CD4-positive, alpha-beta T cell treated with Interleukin-15 for 4 hours (primary cell): Measurements from ENCODE around the gene MTFR1L.

ENCODE experiments used
- DNase-seq: peaks from one replicate; pipeline ENCODE4 v3.0.0-alpha.2; 2020; ENCODE audit warnings: low spot score

Gene MTFR1L

DNA sequence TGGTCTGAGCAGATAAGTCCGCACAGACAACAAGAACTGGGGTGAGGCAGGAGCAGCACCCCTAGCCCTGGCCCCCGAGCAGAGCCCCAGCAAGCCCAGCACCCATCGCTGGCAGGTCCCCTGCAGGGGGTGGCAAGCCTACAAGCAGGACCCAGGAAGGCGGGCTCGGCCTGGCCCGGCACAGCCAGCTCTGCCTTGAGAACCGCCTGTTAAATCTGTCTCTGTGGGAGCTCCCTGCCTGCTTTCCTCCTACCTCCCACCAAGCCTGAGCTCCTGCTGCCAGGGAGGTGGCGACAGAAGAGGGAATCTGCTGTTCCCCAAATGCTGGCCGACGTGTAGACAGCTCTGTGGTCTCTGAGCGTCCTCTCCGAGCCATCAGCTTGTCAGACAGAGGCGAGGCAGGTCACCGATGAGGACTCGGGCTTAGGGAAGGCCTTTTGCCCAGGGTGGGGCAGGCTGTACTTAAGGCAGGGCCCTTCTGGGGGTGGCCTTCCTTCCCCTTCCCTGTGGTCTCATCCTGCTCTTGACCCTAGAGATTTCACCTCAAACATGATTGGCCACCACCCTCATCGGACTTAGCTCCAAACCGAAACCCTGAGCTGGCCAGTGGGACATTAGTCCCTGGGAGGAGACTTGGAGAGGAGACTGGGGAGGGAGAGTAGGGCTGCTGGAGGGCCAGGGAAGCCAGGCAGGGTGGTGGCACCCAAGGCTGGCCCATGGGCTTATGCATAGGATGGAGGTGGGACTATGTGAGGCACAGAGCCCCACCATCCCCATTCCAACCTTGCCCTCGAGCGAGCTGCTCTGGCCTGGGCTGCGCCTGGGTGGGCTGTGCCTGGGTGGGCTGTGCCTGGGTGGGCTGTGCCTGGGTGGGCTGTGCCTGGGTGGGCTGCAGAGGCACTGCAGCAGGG, 12.0 kb upstream of the MTFR1L start:
- no peak for DNase-seq

DNA sequence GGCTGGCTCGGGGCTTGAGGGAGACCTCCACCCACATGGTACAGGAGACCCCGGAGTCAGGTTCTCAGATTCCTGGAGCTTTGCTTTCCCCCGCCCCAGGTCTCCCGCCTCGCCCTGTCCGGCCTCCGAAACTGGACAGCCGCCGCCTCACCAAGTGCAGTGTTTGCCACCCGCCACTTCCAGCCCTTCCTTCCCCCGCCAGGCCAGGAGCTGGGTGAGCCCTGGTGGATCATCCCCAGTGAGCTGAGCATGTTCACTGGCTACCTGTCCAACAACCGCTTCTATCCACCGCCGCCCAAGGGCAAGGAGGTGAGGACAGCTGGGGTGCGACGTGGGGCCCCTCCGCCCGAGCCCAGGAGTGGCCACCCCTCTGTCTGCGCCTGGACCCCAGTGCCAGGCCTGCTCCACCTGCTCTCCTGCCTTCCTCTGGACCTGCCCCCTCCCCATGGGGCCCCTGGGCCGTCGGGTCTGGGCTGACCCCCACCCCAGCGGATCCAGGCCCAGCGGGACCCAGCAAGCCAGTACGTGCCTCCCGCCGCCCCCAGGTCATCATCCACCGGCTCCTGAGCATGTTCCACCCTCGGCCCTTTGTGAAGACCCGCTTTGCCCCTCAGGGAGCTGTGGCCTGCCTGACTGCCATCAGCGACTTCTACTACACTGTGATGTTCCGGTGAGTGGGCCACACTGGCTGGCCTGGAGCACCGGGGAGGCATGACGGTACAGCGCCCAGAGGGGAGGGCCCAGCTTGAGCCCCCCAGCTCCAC, 11.1 kb upstream of the MTFR1L start:
- no peak for DNase-seq

DNA sequence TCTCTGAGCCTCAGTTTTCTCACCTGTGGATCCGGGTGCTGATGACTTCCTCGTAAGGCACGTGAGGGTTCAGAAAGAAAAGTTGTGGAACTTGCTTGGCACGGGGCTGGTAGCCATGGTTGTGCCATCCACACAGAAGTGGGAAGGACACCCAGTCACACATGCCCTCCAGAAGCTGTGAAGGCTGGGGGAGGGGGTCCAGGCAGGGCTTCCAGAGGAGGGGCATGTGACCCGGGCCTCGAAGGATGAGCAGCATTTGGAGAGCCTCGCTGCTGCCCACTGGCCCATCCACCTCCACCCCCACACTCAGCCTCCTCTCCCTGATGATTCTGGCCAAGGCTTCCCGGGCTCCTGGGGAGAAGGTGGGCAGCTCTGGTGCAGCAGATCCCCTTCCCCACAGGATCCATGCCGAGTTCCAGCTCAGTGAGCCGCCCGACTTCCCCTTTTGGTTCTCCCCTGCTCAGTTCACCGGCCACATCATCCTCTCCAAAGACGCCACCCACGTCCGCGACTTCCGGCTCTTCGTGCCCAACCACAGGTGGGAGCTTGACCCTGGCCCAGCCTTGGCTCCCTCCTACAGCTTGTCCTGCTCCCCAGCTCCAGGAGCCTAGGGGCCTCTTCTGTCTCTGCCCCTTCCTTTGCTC, 10.3 kb upstream of the MTFR1L start:
- DNase-seq: no peak

DNA sequence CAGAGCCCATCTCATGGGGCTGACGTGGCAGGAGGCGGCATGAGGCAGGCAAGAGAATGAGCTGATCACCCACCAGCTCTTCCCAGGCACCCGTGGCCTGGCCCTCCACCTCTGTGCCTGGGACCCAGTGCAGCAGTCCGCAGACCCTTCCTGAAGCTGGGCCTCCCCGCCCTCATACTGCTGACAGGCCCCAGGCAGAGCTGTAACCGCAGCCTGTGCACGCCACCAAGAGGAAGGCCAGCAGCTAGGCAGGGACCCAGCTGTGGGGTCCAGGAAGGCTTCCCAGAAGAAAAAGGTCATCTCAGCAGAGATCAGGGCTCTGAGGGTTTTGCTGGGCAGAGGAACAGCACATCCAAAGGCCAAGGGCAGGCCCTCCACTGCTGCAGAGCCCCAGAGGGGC, 9.8 kb upstream of the MTFR1L start:
- DNase-seq: no peak

DNA sequence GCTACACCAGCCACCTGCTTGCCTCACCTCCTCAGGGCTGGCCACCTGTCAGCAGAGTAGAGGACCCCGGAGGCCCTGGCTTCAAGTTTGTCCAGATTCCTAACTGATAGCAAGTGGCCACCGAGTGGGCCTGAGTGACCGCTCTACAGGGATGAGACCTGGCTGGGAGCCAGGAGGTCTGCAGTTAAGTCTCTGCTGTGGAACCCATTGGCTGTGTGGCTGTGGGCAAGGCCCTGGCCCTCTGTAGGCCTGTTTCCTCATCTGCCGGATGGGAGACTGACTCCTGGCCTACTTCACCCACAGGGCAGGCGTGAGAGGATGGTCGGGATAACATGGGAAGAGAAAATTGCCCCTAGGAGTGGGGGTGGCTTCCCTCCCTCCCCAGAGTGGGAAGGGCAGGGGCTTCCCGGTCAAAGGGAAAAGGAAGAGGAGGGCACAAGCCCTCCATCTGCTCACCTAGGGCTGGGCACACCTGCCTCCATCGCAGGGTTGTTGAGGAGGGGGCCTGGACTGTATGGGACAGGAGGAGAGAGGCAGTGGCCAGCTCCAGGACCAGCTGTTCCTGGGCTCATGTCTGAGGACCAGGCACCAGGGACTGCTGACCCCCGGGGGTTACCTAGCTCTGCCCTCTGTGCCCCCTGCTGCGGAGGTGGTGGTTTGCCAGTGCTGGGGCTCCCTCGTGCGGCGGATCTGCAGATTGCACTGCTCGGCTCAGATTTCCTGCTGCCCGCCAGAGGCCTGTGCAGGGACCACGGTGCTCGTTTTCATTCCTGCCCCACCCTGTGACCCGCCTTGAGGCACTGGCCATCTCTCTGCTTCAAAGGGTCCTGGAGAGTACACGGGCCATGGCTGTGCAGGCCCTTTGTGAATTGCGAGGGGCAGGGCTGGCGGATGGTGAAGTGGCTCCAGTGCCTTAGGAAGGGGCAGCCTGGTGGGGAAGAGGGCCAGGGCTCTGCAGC, 9.1 kb upstream of the MTFR1L start:
- peak; percentile 79 for DNase-seq

DNA sequence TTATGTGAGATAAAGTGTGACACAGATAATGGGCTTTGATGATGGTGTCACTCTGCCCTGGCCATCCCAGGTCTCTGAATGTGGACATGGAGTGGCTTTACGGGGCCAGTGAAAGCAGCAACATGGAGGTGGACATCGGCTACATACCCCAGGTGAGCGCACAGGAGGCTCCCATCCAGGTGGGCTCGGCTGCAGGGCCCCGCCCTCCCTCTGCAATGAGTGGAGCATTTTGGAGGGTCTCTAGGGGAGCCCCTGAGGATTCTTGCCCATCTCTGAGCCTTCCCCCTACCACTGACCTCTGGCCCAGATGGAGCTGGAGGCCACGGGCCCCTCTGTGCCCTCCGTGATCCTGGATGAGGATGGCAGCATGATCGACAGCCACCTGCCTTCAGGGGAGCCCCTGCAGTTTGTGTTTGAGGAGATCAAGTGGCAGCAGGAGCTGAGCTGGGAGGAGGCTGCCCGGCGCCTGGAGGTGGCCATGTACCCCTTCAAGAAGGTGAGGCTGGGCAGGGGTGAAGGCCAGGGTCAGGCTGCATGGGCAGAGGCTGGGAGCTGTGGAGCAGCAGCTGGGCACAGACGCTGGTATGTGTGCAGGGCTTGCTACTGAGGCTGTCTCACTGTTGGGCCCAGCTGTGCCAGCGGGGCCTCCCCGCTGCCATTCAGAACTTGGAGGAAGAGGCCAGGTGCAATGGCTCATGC, 8.2 kb upstream of the MTFR1L start:
- no peak for DNase-seq

DNA sequence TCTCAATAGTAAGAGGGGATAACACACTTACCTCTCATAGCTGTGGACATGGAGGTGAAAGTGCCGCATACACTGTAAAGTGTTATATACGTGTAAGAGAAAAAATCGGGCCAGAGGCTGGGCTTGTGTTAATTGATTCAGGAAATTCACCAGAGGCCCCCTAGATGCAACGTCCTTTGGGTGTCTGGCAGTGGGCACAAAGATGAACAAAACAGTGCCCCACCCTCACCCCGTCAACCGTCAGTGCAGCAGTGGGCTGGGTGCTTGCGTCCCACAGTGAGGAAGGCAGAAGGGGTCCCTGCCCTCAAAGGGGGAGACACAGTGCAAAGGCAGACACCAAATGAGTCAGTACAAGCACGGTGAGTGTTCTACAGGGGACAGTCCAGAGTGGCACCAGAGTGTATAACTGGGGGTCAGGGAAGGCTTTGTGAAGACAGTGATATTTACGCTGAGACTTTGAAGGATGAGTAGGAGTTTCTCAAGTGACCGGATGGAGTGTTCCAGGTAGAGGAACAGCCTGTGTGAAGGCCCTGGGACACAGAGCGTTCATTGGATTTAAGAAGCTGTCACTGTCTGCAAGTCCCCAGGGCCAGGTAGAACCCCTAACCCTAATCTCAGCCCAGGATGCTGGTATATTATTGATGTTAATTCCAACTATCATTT, 6.6 kb upstream of the MTFR1L start:
- DNase-seq: no peak

DNA sequence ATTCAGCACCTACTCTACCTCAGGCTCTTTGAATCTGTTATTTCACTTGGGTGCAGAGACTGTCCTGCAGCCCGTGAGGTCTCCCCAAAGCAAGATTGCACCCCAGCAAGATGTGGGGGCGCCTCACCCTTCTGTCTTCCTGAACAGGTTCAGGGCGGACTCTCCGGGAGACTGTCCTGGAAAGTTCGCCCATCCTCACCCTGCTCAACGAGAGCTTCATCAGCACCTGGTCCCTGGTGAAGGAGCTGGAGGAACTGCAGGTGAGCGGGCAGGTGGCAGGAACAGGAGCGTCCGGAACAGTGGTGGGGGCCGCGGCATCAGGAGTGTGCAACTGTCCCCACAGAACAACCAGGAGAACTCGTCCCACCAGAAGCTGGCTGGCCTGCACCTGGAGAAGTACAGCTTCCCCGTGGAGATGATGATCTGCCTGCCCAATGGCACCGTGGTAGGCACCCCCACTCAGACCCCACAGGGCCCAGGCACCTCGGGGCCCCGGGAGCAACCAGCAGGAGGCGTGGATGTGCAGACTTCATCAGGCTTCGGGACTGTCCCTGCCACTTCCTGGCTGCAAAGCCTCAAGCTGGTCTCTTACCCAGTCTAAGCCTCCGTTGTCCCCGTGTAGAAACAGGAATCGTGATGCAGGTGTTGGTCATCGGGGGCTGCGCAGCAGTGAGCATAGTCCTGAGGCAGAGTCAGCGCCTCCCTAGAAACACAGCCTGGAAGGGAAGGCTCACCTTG, 5.9 kb upstream of the MTFR1L start:
- no peak for DNase-seq

DNA sequence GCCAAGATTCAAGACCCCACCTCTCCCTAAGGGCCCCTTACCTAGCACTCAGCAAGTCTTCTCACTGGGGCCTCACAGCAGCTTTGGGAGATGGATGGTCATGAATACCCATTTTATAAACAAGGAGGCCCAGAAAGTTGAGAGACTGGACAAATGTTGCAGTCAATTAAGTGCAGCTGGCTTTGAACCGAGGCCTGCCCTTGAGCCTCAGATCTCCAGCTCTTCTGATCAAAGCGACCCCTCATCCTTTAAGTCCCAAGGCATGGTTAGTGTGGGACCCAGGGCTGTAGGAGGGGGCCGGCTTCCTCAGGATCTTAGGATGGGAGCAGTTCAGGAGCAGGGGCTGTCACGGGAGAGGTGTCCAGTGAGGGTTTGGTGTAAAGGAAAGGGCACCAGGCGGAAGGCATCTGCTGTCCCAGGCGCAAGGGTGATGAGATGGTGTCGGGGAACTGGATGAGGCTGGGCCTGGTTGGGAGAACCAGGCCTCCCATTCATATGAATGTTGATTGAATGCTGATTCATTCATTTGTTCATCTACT, 5.1 kb upstream of the MTFR1L start:
- no peak for DNase-seq

DNA sequence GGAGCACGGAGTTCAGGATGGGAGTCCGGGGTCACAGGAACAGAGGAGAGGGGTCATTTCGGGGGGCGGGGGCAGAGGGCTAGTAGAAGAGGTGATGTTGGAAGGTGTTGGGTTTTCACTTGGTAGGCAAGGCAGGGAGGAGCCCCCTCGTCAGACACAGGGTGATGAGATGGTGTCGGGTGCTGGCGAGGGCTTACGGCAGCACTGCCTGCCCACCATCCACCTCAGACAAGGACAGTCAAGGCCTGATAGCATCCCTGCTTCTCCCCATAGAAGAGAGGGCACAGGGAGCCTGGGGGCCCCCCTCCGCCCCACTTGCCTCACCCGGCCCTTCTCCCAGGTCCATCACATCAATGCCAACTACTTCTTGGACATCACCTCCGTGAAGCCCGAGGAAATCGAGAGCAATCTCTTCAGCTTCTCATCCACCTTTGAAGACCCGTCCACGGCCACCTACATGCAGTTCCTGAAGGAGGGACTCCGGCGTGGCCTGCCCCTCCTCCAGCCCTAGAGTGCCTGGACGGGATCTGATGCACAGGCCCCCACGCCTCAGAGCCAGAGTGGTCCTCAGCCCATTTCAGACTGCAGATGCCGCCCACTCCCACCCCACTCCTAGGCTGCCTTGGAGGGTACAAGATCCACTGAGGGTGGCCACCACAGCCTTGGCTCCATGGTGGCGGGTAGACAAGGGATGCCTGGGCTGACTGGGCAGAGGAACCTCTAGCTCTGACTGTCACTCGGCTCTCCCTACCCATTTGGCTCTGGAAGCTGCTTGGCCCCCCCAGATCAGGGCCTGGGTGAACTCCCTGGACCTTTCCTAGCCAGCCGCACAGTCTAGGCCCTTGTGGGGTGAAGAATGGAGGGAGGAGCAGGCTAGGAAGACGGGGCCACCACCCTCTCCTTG, 4.3 kb upstream of the MTFR1L start:
- DNase-seq: no peak

DNA sequence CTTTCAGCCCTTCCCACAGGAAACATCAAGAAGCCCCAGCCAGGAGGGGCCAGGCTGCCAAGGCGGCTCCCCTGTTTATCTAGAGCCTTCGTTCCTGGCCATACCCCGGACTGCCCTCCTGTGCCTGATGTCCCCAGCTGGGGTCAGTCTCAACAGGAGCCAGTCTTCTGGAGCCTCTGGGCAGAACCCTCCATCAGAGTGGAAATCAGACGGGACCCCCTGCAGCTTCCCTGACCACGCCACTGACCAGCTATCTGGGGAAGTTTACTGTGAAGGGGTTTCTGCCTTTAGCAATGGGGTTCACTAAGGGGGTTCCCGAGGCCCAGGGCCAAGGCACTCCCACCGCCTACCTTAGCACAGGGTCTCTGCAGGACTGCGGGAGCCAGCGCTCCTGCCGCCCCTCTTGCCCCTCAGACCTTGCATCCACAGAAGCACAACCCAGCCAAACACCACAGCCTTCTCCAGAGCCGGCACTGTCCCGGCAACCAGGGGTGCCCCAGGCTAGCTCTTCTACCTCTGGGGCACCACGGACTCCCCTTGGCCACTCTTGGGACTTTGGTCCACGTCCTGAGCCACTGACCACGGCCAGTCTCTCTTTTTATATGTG, 3.5 kb upstream of the MTFR1L start:
- DNase-seq: no peak

DNA sequence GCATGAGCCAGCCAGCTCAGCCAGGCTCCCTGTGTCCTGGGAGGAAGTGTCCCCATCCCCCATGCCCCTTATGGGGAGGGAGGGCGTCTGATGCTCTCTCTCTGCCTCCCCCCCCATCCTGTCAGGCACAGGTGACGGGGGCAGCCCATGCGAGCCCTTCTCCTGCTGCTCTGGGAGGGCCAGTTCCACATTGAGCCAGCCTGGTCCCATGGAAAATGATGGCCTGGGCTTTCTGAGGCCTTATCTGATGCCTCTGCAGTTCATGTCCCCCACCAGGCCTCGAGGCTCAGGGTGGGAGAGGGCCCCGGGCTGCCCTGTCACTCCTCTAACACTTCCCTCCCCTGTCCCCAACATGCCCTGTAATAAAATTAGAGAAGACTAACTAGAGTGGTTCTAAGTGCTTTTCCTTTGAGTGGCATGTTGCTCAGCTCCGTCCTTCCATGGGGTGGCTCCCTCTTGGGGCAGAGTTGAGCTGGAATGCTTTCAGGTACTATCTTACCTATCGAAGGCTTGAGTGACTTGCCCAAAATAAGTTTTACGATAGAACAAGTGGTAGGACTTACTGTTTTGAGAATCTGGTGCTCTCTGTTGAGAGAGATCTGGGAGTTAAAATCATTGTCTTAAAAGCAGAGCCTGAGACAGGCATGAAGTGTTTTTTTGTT, 1.8 kb upstream of the MTFR1L start:
- no peak for DNase-seq

DNA sequence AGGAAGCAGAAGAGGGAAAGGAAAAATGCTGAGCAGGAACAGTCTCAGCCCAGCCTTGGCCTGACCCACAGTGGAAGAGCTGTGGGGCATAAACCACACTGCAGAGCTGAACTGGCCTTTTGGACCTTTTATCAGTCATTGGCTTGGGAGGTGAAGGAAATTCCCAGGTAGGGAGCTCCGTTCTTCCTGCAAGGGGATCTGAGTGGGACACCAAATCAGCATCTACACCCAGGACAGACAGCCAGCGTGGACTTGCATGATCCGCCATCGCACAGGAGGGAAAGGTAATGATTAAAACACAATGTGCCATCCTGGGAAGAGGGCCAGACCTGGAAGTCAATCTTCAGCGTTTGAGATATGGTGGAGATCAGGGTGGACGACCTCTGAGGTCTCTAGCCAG, 1.2 kb upstream of the MTFR1L start:
- DNase-seq: no peak

DNA sequence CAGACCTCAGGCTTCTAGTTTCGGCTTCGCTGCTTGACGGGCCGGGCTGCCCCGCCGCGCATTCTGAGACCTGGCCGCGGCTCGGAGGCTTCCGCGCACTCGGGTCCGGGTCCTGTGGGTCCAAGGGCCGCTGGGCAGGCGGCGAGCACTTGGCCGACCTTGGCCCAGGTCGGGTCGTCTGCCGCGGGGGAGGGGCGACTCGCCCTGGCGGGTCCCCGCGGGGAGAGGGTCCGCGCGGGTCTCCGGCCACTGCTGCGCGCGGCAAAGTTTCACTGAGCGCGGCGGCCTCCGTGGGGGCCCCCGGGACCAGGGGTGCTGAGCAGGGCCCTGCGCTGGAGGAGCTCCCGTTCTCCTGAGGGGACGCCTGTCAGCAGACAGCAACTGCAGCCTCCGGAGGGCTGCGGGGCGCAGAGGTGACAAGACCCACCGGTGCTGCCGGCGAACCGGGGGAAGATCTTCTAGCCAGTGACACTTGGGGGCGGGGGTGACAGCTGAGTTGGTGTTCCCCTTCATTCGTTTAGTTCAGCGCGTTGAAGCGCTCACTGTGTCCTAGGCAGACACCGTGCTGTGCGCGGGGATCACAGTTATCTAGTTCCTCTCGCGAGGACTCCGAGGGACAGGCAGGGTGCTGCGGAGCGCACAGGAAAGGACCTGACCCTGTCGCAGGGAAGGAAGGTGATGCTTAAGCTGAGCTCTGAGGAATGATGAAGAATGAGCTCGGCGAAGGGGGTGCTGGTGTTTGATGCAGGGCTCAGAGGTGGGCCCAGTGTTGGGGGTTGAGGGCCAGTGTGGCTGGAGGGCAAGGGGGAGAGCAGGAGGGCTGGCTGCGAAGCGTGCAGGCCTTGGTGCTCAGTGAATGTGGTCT, 725 bp downstream of the MTFR1L start:
- DNase-seq: peak; percentile 68

DNA sequence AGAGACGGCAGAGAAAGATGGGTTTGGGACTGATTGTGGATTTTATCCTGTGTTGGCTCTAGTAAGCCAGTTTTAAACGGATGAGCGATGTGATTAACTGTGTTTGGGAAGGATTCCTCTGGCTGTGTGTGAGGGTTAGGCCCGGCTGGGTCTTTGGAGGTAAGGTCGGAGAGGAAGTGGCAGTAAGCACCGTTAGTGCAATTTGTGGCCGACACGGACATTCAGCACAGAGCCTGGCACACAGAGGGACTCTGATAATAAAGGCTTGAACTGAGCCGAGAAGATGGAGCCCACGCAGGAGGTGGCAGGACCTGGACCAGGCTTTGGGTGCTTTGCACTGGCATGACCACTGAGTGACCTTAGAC, 1.3 kb downstream of the MTFR1L start:
- DNase-seq: no peak

DNA sequence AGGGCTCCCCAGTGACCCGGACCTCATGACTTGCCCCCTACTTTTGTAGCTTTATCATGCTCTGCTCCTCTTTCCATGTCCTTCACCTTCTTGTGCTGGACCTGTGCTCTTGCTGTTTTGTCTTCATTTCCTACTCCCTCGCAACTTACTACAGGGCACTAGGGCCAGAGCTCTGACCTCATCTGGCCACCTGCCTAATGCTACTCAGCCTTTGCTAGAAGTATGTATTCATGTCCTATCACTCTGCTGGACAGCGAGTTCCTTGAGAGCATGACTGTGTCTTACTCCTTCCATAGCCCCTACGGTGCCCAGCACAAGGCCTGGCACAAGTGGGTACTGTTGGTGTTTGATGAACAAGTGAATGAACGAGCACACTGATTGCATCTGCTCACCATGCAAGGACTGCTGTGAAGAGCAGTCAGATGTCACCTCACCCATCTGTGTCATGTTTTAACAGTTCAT, 1.9 kb downstream of the MTFR1L start:
- no peak for DNase-seq
